Stimulated activated CD8-positive, alpha-beta memory T cell treated with anti-CD3 and anti-CD28 coated beads, Interleukin-12 subunit alpha, Interleukin-12 subunit beta, amount 100 ng/mL, for 1 hour (primary cell): ENCODE results near the gene IL7R.

ENCODE experiments used
- DNase-seq: peaks from one replicate; pipeline ENCODE4 v3.0.0-alpha.2; 2020; ENCODE audit warnings: low read depth

IL7R gene

GRCh38 chr5:35856765-35857351 is at the start of gene IL7R:
IL7R (plus strand) TSS chr5:35856891; CDS start chr5:35856978, 87 bp downstream.
- no peak for DNase-seq

DNA sequence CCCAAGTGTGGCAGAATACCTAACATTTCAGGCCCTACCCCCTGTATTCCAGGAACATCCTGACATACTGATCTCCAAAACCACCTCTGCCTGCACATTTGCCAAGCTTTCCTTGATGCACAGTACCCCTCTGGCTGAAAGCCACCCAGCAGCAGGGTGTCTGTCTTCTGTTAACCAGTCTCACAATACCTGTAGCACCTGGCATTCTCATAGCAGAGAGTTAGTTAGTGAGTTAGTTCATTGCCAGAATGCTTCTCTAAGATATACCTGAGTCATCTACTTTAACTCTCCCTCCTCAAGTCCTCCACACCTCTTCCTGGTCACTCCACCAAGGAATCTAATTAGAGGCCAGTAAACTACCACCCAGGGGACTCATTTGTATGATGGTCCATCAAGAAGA is 46.1 kb upstream of the IL7R start:
- DNase-seq, result no peak

GRCh38 chr5:35811108-35811741 is 45.5 kb upstream of the IL7R start:
- DNase-seq, result no peak

GRCh38 chr5:35813521-35813920 is 43.2 kb upstream of the IL7R start:
- DNase-seq, result no peak

- no peak for DNase-seq
Measured at GRCh38 chr5:35815089-35815936, 41.4 kb upstream of the IL7R start.

DNA sequence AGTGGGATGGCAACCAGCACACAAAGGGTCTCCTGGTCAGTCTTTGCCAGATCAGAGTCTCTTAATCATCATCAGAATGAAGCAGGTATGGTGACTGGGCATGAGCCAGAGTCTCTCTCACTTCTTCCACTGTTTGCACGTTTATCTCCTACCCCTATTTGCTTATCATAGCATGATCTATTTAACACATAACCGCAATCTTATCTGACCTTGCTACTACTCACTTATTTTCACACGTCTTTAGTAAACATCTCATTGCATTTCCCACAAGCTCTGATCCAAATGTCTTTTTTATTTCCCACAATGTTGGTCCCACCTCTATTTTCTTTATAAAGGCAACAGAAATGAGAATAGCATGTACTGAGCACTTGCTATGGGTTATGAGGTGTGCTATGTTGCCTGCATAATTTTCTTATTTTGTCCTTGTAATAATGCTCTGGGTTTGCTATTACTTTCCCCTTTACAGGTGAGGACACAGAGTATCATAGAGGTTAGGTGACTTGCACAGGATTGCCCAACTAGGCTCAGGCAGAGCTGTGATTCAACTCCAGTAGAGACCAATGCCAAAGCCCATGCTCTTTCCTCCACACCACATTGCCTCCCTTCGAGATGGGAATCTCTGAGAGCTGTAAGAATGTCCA is 39.7 kb upstream of the IL7R start:
- no peak for DNase-seq

- no peak for DNase-seq
Measured at GRCh38 chr5:35819026-35819425, 37.7 kb upstream of the IL7R start.

DNA sequence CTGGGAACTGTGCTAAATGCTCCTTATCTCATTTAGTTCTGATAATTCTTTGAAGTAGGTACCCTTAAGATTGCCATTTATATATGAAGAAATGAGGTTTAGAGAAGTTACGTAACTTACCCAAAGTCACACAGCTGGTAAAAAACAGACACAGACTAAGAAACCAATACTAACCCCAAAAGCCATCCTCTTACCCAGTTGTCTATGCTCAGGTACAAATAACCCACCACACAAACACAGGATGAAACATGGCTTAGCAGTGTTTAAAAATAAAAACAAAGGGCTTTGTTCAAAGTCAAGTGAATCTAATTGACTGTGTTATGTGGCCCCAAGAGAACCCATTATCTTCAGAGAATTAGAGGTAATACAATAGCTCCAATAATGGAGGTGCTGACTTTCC is 37.0 kb upstream of the IL7R start:
- no peak for DNase-seq

- DNase-seq, result no peak
Measured at GRCh38 chr5:35820735-35821134, 36.0 kb upstream of the IL7R start.

DNA sequence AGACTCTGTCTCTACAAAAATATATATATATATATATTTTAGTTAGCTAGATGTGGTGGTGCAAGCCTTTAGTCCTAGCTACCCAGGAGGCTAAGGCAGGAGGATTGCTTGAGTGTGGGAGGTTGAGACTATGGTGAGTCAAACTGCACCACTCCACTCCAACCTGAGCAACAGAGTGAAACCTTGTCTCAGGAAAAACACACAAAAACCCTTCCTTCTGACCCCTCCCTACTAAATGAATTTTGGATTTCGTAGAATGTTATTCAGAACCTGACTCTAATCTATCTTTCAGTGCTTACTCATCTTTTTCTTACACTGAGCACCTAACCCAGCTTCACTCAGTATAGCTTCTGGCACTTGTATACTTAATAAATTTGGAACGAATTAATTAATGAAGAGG is 35.2 kb upstream of the IL7R start:
- DNase-seq, result no peak

- DNase-seq, result no peak
Measured at GRCh38 chr5:35822511-35822910, 34.2 kb upstream of the IL7R start.

GRCh38 chr5:35823347-35824098 is 33.2 kb upstream of the IL7R start:
- no peak for DNase-seq

GRCh38 chr5:35826056-35826455 is 30.6 kb upstream of the IL7R start:
- no peak for DNase-seq

- DNase-seq, result no peak
Measured at GRCh38 chr5:35826554-35826953, 30.1 kb upstream of the IL7R start.

- no peak for DNase-seq
Measured at GRCh38 chr5:35828082-35828598, 28.6 kb upstream of the IL7R start.

DNA sequence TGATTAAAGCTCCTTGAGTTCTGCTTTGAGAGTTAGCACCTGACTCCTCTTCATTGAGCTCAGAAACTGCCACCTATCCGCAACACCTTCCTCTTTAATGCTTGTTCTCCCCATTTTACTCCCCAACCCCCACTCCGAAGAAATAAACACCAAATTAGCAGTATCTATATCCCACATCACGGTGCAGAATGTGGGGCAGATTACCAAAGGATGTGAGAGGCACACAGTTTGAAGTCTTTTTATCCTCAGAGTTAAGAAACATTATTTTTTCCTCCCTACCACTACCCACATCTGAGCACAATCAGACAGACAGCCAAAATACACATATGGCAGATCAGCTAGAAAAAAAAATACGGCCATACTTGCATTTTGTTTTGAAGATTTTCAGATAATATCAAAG is 26.1 kb upstream of the IL7R start:
- no peak for DNase-seq

- no peak for DNase-seq
Measured at GRCh38 chr5:35832762-35833161, 23.9 kb upstream of the IL7R start.

DNA sequence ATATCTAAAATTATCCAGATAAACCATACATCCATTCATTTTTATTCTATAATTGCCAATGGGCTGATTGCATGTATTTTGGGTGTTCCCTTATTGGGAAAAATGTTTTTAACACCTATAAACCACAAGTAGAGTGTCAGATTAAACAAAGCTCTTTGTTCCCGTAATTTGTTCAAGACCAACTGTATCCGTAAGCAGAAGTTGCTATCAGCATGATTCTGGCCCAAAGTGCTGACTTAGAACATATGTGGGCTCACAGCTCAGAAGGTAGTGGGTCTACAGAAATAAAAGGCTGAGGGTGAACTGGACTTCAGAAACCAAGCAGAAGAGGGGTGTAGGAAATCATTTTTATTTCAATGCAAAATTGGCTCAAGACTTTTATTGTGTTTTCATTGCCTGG is 23.5 kb upstream of the IL7R start:
- no peak for DNase-seq

- no peak for DNase-seq
Measured at GRCh38 chr5:35835796-35836742, 20.6 kb upstream of the IL7R start.

- DNase-seq, result no peak
Measured at GRCh38 chr5:35838370-35839042, 18.2 kb upstream of the IL7R start.
